Activated CD4-positive, alpha-beta T cell treated with anti-CD3 and anti-CD28 coated beads, Interleukin-2, Interleukin-4, amounts not matched to agents 100 ng/mL and 50 ng/mL, durations not matched to agents 16 hours and 8 hours (primary cell): ENCODE measurements around the gene CNOT2.
A peak's percentile ranks its signal among the peaks of the same experiment; 100 is the strongest.

Experiments used
- DNase-seq: peaks from one replicate; pipeline ENCODE4 v3.0.0-alpha.2; 2020; ENCODE audit warnings: low spot score

CNOT2 gene, protein sequence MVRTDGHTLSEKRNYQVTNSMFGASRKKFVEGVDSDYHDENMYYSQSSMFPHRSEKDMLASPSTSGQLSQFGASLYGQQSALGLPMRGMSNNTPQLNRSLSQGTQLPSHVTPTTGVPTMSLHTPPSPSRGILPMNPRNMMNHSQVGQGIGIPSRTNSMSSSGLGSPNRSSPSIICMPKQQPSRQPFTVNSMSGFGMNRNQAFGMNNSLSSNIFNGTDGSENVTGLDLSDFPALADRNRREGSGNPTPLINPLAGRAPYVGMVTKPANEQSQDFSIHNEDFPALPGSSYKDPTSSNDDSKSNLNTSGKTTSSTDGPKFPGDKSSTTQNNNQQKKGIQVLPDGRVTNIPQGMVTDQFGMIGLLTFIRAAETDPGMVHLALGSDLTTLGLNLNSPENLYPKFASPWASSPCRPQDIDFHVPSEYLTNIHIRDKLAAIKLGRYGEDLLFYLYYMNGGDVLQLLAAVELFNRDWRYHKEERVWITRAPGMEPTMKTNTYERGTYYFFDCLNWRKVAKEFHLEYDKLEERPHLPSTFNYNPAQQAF

DNA sequence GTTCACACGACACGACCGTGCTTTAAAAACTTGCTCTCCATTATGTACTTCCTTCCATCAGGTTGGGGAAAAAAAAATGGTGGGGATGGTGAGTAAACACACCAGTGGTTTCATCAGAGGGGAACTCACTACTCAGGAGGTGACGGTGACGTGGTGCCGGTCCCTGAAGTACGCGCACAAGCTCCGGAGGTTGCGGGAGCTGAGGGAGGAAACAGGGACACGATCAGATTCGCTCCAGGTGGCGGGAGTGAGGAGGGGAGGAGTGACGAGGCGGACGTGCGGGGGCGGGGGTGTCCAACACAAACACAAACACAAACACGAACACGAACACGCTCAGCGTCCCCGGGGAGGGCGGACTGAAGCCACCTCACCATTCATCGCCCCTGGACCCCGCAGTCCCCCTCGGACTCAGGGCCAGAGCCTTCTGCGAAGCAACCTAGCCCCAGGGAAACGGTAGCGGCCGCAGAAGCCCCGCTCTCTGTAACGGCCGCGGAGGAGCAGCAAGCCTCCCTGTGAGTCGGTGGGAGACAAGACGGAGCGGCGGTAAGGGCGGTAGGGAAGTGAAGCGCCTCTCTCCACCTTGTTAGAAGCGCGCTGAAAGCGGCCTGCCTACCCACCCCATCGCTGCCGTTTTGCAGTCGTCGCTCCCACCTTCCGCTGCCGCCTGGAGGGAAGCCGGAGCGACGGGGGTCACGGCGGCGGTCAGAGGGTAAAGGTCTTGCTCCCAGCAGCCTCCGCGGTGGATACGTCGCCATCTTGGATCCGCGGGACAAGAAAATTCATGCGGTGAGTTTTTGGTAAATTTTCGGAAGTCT lies at the start of gene CNOT2:
TSS of gene CNOT2 (plus strand) at position 739 of the 815 bp plus-strand sequence. CDS start 34,794 bp downstream, outside the sequence.
- DNase-seq = peak; percentile 88

DNA sequence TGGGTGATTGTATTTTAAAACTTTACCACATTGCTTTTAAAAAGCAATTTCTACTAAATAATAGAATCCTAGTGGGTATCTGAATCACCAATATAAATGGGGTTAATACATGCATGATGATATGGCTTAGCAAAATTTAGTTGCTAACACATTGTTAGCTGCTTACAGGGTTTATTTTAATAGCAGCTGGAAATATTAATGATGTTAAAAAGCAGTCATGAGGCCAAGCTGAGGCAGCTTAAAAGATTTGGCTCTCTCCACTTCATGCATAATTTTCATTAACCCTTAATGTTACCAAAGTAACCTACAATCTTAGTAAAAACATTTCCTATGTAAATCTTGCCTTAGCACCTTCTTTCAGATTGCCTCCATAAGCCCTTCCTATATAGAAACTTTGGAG lies 49.2 kb upstream of the CNOT2 start:
- DNase-seq = no peak

DNA sequence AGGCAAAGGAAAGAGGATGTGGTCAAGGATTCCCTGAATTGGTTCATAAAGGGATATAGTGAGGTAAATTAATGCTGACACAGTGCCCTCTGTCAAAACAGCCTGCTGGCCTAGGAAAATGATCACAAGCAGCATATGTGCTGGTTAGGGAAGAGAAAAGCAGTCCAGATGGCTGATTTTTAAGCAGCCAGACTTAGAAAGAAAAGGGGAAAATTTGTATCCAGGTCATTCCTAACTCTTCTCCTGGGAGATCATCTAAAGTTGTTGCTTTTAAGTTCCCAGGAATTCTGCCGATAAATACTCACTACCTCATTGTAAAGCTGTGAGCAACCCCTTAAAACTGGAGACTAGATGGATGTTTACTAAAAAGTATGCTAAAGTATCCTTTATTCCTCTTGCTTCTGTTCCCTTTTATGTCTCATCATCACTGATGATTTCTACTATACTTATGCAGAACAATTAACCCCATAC lies 46.4 kb upstream of the CNOT2 start:
- no peak for DNase-seq

DNA sequence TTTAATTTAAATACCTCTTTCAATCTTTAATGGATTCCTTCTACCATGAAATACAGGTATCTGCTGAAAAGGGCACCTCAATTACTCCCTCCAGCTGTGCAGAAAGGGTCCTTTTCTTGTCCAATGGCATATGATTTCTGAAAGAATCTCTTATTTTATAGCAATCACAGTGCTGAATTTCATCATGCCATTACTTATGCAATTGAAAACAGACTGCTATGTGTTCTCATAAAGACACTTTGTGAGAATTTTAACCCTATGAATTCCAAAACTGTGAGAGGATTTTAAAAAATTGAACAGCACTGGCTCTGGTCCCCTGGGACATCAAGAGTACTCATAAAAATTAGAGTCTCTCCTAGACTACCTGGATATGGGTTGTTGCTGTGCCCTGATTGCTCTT lies 45.9 kb upstream of the CNOT2 start:
- DNase-seq = no peak

DNA sequence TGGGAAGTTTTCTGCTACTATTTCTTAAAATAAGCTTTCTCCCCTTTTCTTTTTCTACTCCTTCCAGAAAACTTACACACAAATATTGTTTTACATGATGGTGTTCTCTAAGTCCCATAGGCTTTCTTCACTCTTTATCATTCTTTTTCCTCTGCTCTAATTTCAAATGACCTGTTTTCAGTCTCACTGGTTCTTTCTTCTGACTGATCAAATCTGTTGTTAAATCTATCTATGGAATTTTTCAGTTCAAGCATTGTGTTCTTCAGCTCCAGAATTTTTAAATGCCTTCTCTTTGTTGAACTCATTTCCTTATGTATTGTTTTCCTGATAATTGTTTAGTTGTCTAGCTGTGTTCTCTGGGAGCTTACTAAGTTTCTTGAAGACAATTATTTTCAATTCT lies 29.5 kb upstream of the CNOT2 start:
- DNase-seq = no peak

DNA sequence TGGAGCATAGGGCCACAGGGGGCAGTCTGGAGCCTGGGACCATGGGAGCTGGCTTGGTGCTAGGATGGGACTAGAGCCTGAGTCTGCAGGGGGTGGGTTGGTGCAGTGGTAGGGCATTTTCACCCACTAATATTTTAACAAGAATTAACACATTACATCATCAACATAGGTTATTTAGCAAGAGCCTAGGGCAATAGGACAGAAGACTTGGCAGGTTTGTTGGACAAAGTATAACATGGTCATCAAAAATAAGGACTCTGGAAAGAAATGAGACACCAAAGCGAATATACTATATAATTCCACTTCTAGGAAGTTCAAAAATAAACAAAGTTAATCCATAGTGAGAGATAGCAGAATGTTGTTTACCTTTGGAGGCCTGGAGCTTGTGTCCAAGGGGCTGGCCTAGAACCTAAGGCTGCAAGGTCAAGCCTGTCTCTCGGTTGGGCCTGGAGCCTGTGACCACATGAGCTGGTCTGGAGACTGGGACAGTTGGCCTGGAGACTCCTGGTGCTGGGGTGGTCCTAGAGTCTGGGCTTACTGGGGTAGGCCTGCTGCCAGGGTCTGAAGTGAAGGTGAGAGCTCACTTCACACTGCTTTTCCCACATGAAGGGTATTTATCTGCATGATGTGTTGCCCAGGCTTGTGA lies 28.1 kb upstream of the CNOT2 start:
- DNase-seq = no peak

DNA sequence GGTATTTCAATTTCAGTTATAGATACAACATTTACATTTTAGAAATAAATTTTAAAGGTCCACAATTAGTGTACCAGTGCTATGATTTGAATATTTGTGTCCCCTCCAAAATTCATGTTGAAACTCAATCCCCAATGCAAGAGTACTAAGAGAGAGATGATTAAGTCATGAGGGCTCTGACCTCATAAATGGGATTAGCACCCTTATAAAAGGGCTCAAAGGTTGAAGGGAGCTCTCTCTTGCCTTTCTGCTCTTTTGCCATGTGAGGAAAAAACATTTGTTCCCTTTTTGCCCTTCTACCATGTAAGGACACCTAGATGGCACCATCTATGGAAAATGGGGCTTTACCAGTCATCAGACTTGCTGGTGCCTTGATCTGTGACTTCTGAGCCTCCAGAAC lies 25.8 kb upstream of the CNOT2 start:
- DNase-seq = no peak

DNA sequence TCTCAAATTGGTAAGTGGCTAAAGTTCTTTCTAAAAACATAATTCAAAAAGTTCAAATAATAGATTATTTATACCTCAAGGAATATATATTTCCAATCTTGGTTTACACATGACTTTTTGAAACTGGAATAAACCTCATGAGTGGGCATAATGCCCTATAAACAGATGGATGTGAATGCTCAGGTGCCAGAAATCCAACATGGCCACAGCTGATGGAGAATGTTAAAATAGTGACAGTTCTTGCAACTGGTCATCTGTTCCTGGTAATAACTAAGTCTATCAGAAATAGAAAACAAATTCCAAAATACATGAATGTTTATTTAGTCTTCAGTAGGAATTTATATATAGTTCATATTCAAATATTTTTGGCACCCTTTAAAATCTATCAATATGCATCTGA lies 21.6 kb upstream of the CNOT2 start:
- no peak for DNase-seq

DNA sequence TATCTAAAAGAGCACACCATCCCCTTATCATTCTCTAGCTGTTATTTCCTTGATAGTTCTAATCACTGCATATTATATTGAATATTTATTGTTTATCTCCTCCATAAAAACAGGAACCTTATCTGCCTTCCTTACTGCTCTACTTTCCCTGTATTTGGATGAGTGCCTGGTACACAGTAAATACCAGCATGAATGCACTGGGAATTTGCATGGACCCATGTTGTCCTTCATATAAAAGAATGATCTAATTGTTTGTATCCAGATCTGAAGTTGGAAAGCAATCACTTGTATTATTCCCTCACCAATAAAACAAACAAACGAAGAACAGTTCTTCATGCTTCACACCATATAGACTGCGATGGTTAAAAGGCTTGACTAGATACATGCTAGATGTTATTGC lies 15.3 kb upstream of the CNOT2 start:
- DNase-seq = no peak

DNA sequence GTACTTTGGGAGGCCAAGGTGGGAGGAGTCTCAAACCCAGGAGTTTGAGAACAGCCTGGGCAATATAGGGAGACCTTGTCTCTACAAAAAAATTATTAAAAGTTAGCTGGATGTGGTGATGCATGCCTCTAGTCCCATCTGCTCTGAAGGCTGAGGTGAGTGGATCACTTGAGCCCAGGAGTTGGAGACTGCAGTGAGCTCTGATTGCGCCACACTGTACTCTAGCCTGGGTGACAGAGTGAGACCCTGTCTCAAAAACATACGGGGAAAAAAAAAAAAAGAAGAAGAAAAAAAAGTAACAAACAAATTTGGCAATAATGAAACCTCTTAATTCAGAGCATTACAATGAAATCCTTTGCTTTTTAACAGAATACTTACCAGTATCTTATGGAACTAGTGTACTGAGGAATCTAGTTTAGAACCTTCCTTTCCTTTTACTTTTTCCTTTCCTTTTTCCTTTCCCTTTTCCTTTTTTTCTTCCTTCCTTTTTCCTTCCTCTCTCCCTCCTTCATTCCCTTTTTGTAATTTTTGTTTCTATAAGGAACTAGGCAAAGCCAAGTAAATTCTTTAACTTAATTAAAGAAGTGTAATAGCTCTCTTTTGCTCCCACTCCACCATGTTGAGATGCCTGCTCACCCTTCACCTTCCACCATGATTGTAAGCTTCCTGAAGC lies 12.2 kb upstream of the CNOT2 start:
- DNase-seq = no peak

DNA sequence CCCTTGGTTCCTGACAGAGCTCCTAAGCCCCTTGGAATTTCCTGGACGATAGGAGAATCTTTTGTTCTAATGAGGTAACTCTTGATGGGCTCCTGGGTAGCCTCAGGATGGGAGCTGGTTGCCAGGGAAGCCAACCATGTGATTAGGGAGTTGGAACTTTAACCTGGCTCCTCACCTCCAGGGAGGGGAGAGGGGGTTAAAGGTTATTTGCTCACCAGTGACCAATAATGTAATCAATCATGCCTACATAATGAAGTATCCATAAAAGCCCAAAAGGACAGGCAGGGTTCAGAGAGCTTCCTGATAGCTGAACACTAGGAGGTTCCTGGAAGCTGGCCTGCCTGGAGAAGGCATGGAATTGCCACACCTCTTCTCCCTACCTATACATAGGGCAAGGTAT lies 6.2 kb upstream of the CNOT2 start:
- no peak for DNase-seq

DNA sequence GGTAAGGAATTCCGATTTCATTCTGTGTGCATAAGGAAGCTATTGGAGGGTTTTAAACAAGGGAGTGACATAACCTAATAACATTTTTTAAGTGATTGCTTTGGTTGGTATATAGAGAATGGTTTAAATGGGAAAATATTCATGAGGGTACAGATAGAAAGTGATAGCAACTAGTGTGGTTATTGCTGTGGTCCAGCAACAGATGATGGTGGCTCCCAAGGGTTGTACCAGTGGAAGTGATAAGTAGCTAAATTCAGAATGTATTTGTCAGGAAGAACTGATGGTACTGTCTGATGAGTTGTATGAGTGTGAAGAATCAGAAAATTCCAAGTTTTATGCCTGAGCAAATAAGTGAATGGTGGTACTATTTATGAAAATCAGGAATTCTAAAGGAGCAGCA lies 2.6 kb upstream of the CNOT2 start:
- peak; percentile 8 for DNase-seq

DNA sequence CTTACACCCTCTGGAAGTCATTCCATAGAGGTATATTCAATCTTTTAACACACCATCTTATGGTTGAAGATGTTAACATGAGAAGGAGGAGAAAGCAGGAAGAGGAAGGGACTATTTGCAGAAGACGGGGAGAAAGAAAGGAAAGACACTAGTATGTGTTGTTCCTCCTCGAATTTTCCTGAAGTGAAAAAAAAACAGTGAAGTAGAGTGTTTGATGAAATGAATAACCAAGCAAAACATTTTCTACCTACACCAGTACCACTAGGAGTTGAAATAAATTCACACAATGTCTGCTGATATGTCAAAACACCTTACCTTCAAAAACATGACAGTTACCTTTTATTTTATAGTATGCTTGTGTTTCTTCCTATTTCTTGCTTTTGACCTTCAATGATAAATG lies 1.4 kb upstream of the CNOT2 start:
- DNase-seq = no peak

DNA sequence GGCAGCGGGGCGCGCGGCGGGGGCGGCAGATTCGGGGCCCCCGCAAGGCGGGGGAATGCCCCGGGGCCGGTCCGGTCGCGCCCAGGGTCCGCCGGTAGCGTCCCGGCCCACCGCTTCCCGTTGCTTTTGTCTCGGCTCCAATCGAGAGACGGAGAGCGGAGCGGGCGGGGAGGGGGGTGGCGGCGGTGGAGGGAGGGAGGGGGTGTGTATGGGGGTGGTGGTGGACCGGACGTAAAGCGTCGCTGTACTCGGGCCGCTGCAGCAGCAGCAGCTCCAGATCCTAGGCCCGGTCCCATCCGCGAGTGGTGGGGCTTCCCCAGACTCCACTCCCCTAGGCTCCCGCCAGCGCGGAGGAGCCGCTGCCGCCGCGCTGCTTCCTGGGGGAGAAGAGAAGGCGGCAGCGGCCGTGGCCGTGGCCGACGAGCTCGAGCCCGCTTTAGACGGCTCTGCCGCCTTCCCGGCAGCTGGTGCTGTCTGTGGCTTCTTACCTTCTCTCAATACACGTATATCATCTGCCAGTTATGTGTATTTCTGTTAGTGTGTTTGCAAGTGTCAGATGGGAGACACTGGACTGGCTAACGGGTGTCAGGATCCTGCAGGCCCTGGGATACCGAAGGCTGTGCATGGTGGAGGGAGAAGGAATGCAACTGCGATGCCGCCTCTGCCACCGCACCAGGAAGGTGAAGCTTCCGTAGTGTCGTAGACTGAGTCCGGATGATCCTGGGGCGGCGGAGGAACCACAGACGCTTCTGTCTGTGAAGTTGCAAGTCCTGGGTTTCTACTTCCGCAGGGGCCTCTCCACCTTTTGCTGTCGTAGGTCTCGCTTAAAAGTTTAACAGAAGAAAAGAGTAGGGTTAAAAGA lies 508 bp downstream of the CNOT2 start:
- DNase-seq = peak; percentile 55

DNA sequence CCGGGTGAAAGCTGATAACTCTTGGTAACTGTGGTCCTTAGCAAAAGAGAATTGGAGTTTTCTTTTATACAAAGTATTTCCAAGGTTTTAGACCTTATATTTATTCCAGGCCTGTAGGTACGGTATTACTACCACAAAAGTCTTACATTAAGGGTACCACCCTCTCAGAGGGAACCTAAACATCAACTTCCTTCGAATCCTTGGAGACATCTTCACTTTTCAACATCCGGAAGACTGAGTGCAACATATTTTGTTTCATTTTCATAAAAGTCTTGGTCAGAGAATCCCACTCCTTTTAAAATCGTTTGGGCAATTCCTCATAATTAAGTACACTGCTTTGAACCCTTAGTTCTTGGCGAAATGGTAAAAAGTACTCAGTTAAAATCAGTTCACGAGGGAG lies 1.2 kb downstream of the CNOT2 start:
- DNase-seq = no peak

DNA sequence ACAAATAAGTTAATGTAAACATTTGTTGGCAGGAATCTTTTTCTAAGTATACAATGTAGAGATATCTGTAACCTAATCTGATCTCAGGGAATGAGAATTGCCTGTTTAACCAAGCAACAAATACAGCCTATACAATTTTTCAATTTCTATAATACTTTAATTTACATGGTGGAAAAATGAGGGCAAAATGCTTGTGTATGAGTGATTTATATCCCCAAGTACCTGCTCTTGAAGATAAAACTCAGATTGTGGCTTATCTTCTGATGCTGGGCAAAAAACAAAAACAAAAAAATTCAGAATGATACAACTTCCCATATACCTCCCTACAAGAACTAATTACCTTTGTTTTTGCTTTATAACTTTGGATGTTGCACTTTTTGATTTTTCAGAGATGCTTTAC lies 2.2 kb downstream of the CNOT2 start:
- DNase-seq = no peak

DNA sequence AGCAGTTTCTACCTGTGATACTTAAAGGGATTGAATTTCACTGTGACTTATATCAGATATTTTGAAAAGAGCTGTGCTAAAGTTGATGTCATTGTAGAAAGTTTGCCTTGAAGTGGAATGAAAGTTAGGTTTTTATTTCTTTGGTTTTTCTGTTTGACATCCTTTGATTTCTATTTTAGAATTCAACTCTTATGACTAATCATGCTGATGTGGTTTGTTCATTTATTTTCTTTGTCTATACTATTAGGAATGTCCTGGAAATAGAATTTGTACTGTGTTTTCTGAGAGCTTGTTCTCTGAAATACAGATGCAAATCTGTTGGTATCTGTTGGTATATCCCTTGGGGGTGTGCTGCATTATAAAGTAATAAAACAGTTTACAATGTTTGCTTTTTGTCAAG lies 3.3 kb downstream of the CNOT2 start:
- no peak for DNase-seq

DNA sequence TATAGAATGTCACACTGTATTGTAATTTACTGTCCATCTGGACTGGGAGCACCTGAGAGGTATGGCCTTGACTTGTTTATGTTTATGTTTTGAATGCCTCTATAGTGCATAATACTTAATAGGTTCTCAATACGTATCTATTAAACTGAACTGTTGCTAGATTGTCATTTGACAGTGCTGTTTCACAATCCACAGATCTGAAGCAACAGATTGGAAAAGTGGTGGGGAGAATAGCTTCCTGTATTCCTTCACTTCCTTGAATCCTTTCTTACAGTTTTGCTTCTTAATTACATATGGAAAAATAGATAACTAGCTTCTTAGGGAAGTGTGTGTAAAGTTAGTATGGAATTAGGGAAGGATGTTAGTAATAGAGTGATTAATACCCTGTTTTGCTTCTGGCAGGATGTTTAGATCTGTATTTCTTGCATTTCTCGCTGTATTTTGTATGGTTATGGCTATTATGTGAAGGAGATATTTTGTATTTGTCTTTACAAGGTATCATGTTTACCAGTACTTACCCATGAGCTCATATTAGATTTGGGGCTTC lies 4.5 kb downstream of the CNOT2 start:
- no peak for DNase-seq

DNA sequence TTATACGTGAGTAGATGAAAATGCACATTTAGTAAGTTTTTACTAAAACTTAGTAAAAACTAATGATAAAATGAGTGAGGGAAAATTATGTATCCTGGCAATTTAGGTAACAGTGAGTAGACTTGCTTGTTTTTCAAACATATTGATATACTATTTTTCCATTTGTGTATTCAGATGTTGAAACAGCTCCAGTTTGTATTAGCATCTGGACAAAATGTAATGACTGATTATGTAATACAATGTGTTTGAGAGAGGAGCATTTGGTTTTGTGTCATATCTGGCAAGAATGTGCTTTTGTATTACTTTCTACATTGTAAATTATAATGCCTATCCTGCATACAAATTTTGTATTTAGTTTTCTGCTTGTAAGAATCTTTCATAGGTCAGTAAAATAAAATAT lies 5.6 kb downstream of the CNOT2 start:
- DNase-seq = no peak

DNA sequence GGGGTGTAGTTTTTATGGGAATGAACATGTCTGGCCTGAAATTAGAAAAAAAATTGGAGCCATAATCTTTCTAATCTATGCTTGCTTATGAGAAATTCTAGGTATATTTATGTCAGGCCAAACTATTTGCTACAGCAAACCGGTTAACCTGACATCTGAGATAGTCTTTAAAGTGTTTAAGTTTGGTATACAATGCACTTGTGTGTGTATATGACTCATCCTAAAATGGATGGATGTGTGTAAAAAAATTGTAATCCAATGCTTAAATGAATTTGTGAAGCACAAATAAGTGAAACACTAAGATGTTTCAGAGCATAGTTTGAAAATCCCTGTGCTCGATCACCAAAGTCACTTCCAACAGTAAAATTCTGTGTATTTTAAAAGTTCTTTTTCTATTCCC lies 6.7 kb downstream of the CNOT2 start:
- DNase-seq = no peak

DNA sequence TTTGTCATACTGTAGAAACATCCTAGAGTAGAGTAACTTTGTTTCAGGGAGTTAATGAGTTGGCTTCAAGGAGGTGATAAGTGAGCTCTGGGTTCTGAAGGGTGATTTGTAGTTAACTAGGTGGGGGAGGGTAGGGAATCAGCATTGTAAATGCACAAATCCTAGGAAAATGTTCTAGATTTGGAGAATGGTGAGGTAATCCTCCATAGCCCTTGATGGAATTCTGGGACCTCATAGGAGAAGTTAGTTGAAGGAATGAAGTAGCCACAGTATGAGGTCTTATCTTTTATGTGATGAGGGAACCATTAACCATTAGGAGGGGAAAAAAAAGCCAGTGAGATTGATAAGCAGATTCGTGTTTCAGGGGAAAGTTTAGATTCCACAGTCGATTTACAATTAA lies 8.0 kb downstream of the CNOT2 start:
- no peak for DNase-seq
